Testis (tissue), 2 donors: ENCODE results near the gene TLE6.

Source experiments
- CTCF ChIP-seq, 3 experiments: fragments of 450-650 bp in 2 of 3; fragments of 200-600 bp in 1 of 3; sonication (generic) in 1 of 3; IDR thresholded peaks; one replicate each; pipeline ENCODE4 v1.5.1; 2016 to 2019; ENCODE audit warnings: antibody characterized with exemption in 3 of 3, mild to moderate bottlenecking in 2 of 3, moderate library complexity in 1 of 3
- POLR2A ChIP-seq: fragments of 450-650 bp; IDR thresholded peaks from one replicate; pipeline ENCODE4 v1.6.1; 2017; ENCODE audit warnings: antibody characterized with exemption, mild to moderate bottlenecking, moderate library complexity

GRCh38 chr19:2933490-2933910, 43.9 kb upstream of the TLE6 start:
- TF ChIP-seq CTCF (IDR thresholded peaks at IDR 0.05) = no peak
- TF ChIP-seq POLR2A = no peak
